Esophagus mucosa (tissue), 1 donor: Measurements from ENCODE around the gene TM6SF1. TPM values are rescaled to one million over a fixed set of nuclear protein-coding genes. Genes with fewer than 3 reads are reported as not detected.
"Not testable (repeated sequence)": the region's sequence is repeated elsewhere in the genome, so short reads cannot be mapped to it uniquely, and the experiment has no call there.

ENCODE experiments used
- ATAC-seq: fragments of 200-7000 bp; cut with Tn5 transposase; one replicate; pipeline ENCODE4 v1.9.1; 2020
- total RNA-seq: library from RNA; stranded (reverse); gene quantifications from one replicate; pipeline ENCODE4 v1.2.4, GENCODE V29; 2023
- donor health status: DM: yes; HTN: yes; CAD: no.

The TM6SF1 gene
- total RNA-seq: 0.48 TPM

- ATAC-seq: peak; percentile 35
Measured at GRCh38 chr15:83106994-83107840, at the start of gene TM6SF1. TSS of gene TM6SF1 (plus strand) at chr15:83107645. CDS start at chr15:83107681, 36 bp downstream.

DNA sequence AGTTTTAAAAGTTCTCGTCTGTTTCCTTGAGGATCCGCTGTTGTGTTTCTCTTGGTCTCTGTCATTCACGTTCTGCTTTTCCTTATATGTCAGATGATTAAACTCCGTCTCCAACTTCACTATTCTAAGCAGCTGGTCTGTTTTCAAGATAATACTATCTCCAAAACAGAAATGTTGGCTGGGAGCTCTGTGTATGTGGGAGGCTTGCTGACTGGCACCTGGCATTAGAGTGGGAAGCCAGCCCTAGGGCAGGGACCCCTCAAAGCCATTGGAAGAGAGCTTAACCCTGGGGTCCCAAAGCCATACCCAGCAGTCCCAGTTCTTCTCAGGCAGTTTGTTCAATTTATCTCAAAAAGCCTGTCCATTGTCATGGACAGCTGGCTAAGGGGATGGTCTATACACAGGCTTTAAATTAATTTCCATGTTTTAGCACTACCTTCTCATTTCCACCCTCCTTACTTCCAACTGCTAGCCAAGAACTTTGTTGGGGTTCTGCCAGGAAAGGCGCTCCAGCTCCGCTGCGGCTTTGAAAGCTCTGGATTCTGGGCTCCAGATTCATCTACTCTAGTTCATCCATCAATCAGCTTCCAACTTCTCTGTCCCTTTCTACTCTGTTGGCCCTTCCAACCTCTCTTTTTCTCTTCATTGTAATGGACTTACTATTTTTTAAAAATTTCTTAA lies 49.6 kb upstream of the TM6SF1 start:
- ATAC-seq: no peak

DNA sequence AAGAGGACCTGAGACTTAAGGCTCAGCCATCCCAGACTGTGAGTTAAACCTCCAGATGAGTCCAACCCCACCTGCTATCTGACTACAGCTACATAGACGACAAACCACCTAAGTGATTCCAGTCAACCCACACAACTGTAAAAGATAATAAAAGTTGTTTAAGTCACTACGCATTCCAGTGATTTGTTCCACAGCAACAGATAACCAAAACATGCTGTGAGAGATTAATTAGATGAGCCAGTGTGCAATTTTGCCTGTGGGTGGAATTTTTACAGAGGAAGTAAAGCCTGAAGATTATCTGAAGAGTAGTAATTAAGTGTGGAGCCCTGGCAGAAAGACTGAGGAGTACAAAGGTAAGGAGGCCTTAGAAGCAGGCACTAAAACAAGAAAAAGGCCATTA lies 45.8 kb upstream of the TM6SF1 start:
- ATAC-seq: no peak

- ATAC-seq: no peak
Measured at GRCh38 chr15:83062768-83063180, 44.7 kb upstream of the TM6SF1 start.

GRCh38 chr15:83063551-83063950 lies 43.9 kb upstream of the TM6SF1 start:
- no peak for ATAC-seq

- no peak for ATAC-seq
Measured at GRCh38 chr15:83064859-83065258, 42.6 kb upstream of the TM6SF1 start.

GRCh38 chr15:83065431-83065830 lies 42.0 kb upstream of the TM6SF1 start:
- ATAC-seq: no peak

GRCh38 chr15:83066034-83066733 lies 41.3 kb upstream of the TM6SF1 start:
- no peak for ATAC-seq

DNA sequence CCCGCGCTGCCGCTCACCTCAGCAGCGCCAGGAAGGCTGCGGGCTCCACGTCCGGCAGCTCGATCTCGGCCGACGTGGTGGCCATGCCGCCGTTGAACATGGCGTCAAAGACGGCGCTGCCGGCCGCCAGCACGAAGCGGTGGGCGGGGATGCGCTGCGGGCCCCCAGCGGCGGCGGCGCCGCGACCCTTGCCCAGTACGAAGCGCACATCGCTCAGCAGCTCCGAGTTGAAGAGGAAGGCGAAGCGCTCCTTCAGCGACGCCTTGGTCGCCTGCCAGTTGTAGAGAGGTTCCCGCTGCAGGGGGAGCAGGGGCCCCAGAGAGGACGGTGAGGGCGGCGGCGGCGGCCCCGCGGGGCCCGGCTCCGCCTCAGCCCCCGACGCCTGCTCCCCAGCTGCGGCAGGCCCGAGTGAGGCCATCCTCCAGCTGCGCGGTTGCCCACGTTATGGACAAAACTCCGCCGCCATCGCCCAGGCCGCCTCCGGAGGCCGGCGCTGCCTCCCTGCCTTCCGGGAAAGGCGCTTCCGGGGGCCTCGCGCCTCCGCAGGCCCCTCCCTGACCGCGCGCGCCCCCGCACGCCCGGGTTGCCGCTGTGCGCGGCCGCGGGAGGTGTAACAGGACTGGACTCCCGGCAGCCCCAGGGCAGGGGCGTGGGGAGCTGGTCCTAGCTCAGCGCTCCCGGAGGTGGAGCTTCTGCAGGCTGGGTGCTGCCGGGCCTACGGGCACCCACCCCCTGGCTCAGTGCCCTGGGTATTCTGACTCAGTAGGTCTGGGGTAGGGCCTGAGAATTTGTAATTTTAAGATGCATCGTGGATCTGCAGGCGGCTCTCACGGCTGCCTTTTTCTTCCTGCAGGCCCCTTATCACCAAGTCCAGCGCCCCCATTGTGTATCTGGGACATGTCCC lies 40.5 kb upstream of the TM6SF1 start, which contains the start of gene BTBD1:
Gene BTBD1 (minus strand): TSS at position 519 of the 904 bp plus-strand sequence. CDS start 101 bp downstream, at position 418.
- peak; percentile 98 for ATAC-seq

GRCh38 chr15:83067638-83067962 lies 39.8 kb upstream of the TM6SF1 start:
- ATAC-seq: no peak

DNA sequence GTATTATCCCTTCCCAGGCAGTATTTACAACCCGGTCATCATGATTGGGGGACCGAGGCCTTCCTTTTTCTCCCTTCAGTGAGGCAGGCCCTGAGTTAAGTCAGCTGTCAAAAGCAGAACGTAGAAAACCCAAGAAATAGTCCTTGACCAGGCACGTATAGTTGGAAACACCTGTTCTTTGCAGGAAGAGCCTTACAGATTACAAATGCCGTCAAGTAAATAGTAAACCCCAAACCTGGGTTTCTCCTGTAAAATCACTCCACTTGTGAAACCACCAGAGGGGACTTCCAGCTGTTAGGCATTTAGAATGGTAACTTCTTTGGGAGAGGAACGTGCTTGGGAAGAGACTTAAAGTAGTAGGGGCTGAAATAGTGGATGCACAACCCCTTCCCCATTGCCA lies 39.4 kb upstream of the TM6SF1 start:
- ATAC-seq: no peak

GRCh38 chr15:83069211-83069642 lies 38.2 kb upstream of the TM6SF1 start:
- not testable (repeated sequence) for ATAC-seq

GRCh38 chr15:83077491-83078230 lies 29.8 kb upstream of the TM6SF1 start:
- no peak for ATAC-seq

- ATAC-seq: no peak
Measured at GRCh38 chr15:83078712-83079111, 28.7 kb upstream of the TM6SF1 start.

DNA sequence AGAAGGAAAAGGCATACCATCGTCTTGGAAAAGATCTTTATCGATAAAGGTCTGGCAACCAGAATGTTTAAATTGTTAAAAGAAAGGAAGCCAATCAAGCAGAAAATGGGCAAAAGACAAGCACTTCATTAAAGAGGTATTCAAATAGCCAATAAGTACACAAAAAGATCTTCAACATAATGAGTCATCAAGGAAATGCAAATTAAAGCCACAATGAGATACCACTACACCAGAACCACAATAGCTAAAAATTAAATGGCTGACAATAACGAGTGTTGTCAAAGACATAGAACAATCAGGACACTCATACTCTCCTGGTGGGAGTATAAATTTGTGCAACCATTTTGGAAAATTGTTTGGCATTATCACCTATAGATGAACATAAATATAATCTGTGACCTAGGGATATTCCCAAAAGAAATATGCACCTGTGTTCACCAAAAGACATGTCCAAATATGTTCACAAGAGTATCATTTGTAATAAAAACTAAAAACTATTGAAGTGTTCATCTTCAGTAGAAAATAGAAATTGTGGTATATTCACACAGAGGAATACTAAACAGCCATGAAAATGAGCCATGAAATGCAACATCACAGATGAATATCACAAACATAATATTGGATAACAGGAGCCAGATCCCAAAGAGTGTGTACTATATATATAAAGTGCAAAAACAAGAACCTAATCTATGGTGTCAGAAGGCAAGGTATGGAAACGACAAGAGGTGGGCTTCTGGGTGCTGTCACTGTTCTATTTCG lies 26.0 kb upstream of the TM6SF1 start:
- ATAC-seq: no peak

DNA sequence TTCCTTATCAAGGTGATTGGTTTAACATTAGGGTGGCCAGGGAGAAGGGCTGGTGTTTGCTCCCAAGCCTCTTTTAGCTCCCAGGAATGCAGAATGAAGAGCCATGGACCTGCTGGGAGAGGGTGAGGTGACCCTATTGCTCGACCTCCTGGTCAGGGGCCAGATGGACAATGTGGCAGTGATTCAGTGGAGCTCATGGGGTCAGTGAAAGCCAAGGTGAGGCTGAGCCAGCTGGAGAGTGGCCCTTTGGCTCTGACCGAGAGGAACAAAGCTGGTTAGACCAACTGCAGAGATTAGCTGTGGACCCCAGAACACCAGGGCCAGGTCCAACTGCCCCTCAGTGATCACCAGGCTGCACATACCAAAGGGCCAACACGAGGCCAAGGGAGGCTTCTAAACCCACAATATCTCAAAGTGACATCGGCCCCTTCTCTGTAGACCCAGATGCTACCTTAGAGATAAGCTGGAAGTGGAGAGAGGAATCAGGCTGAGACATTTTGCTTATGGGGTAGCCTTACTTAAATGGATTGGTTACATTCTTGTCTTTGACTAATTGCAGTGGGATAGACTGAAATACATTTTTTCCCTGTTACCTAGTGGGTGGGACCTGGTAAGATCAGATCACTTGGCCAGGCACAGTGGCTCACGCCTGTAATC lies 24.6 kb upstream of the TM6SF1 start:
- ATAC-seq: no peak

- ATAC-seq: not testable (repeated sequence)
Measured at GRCh38 chr15:83085461-83085860, 22.0 kb upstream of the TM6SF1 start.

GRCh38 chr15:83085864-83086552 lies 21.4 kb upstream of the TM6SF1 start:
- ATAC-seq: not testable (repeated sequence)

DNA sequence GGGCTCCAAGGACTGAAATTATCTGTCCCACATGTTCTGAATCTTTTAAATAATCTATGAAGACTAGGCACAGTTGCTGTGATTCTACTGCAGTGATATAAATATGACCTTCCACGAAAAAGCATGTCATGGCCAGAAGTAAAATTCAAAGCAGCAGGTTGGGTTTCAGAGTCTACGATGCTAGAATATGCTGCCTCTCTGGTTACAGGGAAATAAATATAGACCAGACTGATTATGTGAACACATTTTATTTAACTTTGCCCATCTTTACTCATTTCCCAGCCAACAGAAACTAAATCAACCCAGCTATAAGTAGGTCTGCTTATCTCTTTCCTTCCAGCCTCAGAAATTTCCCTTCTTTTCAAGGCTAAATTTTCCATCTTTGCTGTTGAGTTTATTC lies 19.9 kb upstream of the TM6SF1 start:
- no peak for ATAC-seq
